Measurements from ENCODE around the gene LIPE.

Gene LIPE

GRCh38 chr19:42442833-42443232 lies 15.6 kb upstream of the LIPE start, which contains the start of gene CXCL17:
Gene CXCL17, minus strand, starts transcription at chr19:42442946. Its CDS starts 114 bp downstream, at chr19:42442832.
- no peak for TF ChIP-seq CTCF (conservative IDR thresholded peaks at IDR 0.05)
- no peak within 1 kb of the TSS for H3K27ac ChIP-seq

GRCh38 chr19:42441049-42441445 lies 13.9 kb upstream of the LIPE start:
- no peak overlapping the region for H3K27ac ChIP-seq
- no peak for TF ChIP-seq CTCF (conservative IDR thresholded peaks at IDR 0.05)

- no peak overlapping the region for H3K27ac ChIP-seq
- TF ChIP-seq CTCF (conservative IDR thresholded peaks at IDR 0.05), result peak; percentile 95
These were observed 13.3 kb upstream of the LIPE start for GRCh38 chr19:42440357-42441048.

- no peak overlapping the region for H3K27ac ChIP-seq
- no peak for TF ChIP-seq CTCF (conservative IDR thresholded peaks at IDR 0.05)
These were observed 8.8 kb upstream of the LIPE start for GRCh38 chr19:42436006-42436405.

GRCh38 chr19:42435316-42435715 lies 8.1 kb upstream of the LIPE start:
- TF ChIP-seq CTCF (conservative IDR thresholded peaks at IDR 0.05), result no peak
- H3K27ac ChIP-seq, result no peak overlapping the region

GRCh38 chr19:42433503-42434260 lies 6.5 kb upstream of the LIPE start:
- no peak overlapping the region for H3K27ac ChIP-seq
- TF ChIP-seq CTCF (conservative IDR thresholded peaks at IDR 0.05), result peak; percentile 50

- no peak for TF ChIP-seq CTCF (conservative IDR thresholded peaks at IDR 0.05)
- H3K27ac ChIP-seq, result no peak overlapping the region
These were observed 4.3 kb upstream of the LIPE start for GRCh38 chr19:42431486-42431885.
